ENCODE results near the gene MRPL37. TPM values are rescaled to one million over a fixed set of nuclear protein-coding genes. Genes with fewer than 3 reads are reported as not detected.

The MRPL37 gene
- total RNA-seq, 1 donor from 2014 or later, result 60.4 TPM

- H3K27ac Mint-ChIP-seq, result no peak overlapping the region
- no peaks in the 10 kb centered on the region for H3K79me2 ChIP-seq (ENCODE audit: low read depth)
- no peak overlapping the region for H2AFZ ChIP-seq (replicated peaks)
- H3K4me2 ChIP-seq, result no peak overlapping the region
- H3F3A ChIP-seq (ENCODE audit: low read depth), result peaks cover 11% of the 10 kb centered on the region
- H3K27me3 Mint-ChIP-seq (ENCODE audit: insufficient read depth, low read depth), result peaks cover 5% of the 10 kb centered on the region
- H3K9ac ChIP-seq, result no peak overlapping the region
- H3K27me3 ChIP-seq, result no peaks in the 10 kb centered on the region
- H3K4me3 Mint-ChIP-seq, result no peak overlapping the region
- H3K4me1 ChIP-seq, result peaks cover 13% of the 10 kb centered on the region
- no peaks in the 10 kb centered on the region for H3K36me3 ChIP-seq
- no peak overlapping the region for H3K27ac ChIP-seq
- no peaks in the 10 kb centered on the region for H3K9me3 Mint-ChIP-seq
- peaks cover 15% of the 10 kb centered on the region for H3K4me1 Mint-ChIP-seq
- TF ChIP-seq EZH2phosphoT487 (IDR thresholded peaks at IDR 0.05) (no peak), EZH2 (IDR thresholded peaks at IDR 0.05) (no peak)
- TF ChIP-seq, protein P1, sequence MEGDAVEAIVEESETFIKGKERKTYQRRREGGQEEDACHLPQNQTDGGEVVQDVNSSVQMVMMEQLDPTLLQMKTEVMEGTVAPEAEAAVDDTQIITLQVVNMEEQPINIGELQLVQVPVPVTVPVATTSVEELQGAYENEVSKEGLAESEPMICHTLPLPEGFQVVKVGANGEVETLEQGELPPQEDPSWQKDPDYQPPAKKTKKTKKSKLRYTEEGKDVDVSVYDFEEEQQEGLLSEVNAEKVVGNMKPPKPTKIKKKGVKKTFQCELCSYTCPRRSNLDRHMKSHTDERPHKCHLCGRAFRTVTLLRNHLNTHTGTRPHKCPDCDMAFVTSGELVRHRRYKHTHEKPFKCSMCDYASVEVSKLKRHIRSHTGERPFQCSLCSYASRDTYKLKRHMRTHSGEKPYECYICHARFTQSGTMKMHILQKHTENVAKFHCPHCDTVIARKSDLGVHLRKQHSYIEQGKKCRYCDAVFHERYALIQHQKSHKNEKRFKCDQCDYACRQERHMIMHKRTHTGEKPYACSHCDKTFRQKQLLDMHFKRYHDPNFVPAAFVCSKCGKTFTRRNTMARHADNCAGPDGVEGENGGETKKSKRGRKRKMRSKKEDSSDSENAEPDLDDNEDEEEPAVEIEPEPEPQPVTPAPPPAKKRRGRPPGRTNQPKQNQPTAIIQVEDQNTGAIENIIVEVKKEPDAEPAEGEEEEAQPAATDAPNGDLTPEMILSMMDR (IDR thresholded peaks at IDR 0.05), result no peak
- H3K36me3 Mint-ChIP-seq, result peaks cover 7% of the 10 kb centered on the region
- H3K4me3 ChIP-seq, result no peak overlapping the region
- DNase-seq (ENCODE audit: low spot score), result no peak
- peaks cover 68% of the 10 kb centered on the region for H4K20me1 ChIP-seq (ENCODE audit: low read depth)
- no peaks in the 10 kb centered on the region for H3K9me3 ChIP-seq (ENCODE audit: low read depth)
These were observed 50.7 kb downstream of the MRPL37 start for GRCh38 chr1:54250670-54251069.

DNA sequence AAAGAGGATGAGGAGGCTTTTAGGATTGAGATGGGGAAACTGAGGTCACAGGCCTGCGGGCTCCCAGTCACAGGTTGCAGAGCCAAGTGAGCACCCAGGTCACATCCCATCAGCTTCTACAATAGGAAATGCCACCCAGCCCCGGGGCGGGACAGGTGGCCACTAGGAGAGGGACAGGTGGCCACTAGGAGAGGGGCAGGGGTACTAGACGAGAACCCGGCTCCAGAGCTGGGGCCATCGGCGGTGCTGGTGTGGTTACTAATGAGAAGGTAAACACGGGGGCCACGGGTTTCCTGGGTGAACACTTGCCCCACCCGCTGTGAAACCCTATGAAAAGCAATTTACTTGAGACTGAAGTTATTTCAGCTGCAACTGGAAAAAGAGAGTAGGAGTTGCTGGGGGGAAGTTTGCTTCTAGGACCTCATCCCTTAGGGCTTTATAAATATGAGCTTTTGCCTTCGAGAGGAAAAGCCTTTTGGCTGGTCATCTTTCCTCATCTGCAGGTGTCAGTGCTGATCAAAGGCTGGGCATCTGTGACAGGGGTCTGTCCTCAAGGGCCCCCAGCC is 52.5 kb downstream of the MRPL37 start:
- H3K4me3 Mint-ChIP-seq, result no peak overlapping the region
- TF ChIP-seq, protein P1 (IDR thresholded peaks at IDR 0.05), result no peak
- TF ChIP-seq EZH2phosphoT487 (IDR thresholded peaks at IDR 0.05) (no peak), EZH2 (IDR thresholded peaks at IDR 0.05) (no peak)

GRCh38 chr1:54253480-54253879 is 53.5 kb downstream of the MRPL37 start:
- Histone ChIP-seq H3K9me3 (ENCODE audit: low read depth) (no peaks in the 10 kb centered on the region), H3K4me1 (peaks cover 23% of the 10 kb centered on the region), H3K36me3 (no peaks in the 10 kb centered on the region), H3K9ac (no peak overlapping the region), H4K20me1 (ENCODE audit: low read depth) (peaks cover 68% of the 10 kb centered on the region), H3F3A (ENCODE audit: low read depth) (peaks cover 10% of the 10 kb centered on the region), H3K4me2 (no peak overlapping the region), H2AFZ (replicated peaks) (no peak overlapping the region), H3K79me2 (ENCODE audit: low read depth) (peaks cover 11% of the 10 kb centered on the region), H3K27ac (no peak overlapping the region), H3K4me3 (no peak overlapping the region), H3K27me3 (no peaks in the 10 kb centered on the region)
- no peak for DNase-seq (ENCODE audit: low spot score)
- Mint-ChIP-seq H3K4me3 (no peak overlapping the region), H3K27me3 (ENCODE audit: insufficient read depth, low read depth) (peaks cover 7% of the 10 kb centered on the region), H3K4me1 (peaks cover 29% of the 10 kb centered on the region), H3K36me3 (peaks cover 14% of the 10 kb centered on the region), H3K9me3 (no peaks in the 10 kb centered on the region), H3K27ac (no peak overlapping the region)
- TF ChIP-seq, protein P1 (IDR thresholded peaks at IDR 0.05), result no peak
- TF ChIP-seq EZH2 (IDR thresholded peaks at IDR 0.05), result no peak
- no peak for TF ChIP-seq EZH2phosphoT487 (IDR thresholded peaks at IDR 0.05)

More for the DNA sequence above, 52.5 kb downstream of the MRPL37 start:
- H3K27ac Mint-ChIP-seq, result peak overlapping the region; percentile 48
- peaks cover 9% of the 10 kb centered on the region for H3K36me3 Mint-ChIP-seq
- Histone ChIP-seq H4K20me1 (ENCODE audit: low read depth) (peaks cover 68% of the 10 kb centered on the region), H3K27me3 (no peaks in the 10 kb centered on the region), H3K9me3 (ENCODE audit: low read depth) (no peaks in the 10 kb centered on the region), H3K4me1 (peaks cover 15% of the 10 kb centered on the region), H3K9ac (no peak overlapping the region), H3K36me3 (no peaks in the 10 kb centered on the region), H3K4me2 (no peak overlapping the region), H2AFZ (replicated peaks) (no peak overlapping the region), H3F3A (ENCODE audit: low read depth) (peaks cover 4% of the 10 kb centered on the region), H3K4me3 (no peak overlapping the region), H3K27ac (no peak overlapping the region), H3K79me2 (ENCODE audit: low read depth) (peaks cover 7% of the 10 kb centered on the region)
- no peak for DNase-seq (ENCODE audit: low spot score)
- H3K4me1 Mint-ChIP-seq, result peaks cover 19% of the 10 kb centered on the region
- peaks cover 7% of the 10 kb centered on the region for H3K27me3 Mint-ChIP-seq (ENCODE audit: insufficient read depth, low read depth)
- no peaks in the 10 kb centered on the region for H3K9me3 Mint-ChIP-seq

All from neural progenitor cell (in vitro differentiated cells).